GM23338 (cell line): ENCODE data around the gene METTL26. TPM values are rescaled to one million over a fixed set of nuclear protein-coding genes. Genes with fewer than 3 reads are reported as not detected.

Source experiments
- ATAC-seq: fragments of 200-7000 bp; cut with Tn5 transposase; 3 replicates; pipeline ENCODE4 v1.9.1; 2020
- DNase-seq: peaks from one replicate; pipeline ENCODE4 v3.0.0-alpha.2; 2015; ENCODE audit warnings: low spot score
- H2AFZ ChIP-seq: fragments of 200-600 bp; sonication (generic); 2 replicates; pipeline ENCODE4 v1.8.0; 2016; ENCODE audit warnings: antibody characterized with exemption, mild to moderate bottlenecking, moderate library complexity
- H3F3A ChIP-seq: fragments of 200-600 bp; sonication (generic); replicated peaks from 2 replicates; pipeline ENCODE4 v1.8.0; 2017; ENCODE audit warnings: antibody characterized with exemption, mixed run types, low read depth
- H3K27ac ChIP-seq: fragments of 200-600 bp; sonication (generic); 2 replicates; pipeline ENCODE4 v1.6.1; 2016; ENCODE audit warnings: low read depth
- H3K27me3 ChIP-seq: fragments of 200-600 bp; sonication (generic); 2 replicates; pipeline ENCODE4 v1.8.0; 2016; ENCODE audit warnings: mild to moderate bottlenecking, mixed run types, moderate library complexity; ENCODE audit not compliant: insufficient read depth
- H3K36me3 ChIP-seq: fragments of 200-600 bp; sonication (generic); 2 replicates; pipeline ENCODE4 v1.8.0; 2016; ENCODE audit warnings: mild to moderate bottlenecking; ENCODE audit not compliant: insufficient read depth
- H3K4me1 ChIP-seq: fragments of 200-600 bp; sonication (generic); 2 replicates; pipeline ENCODE4 v1.8.0; 2016; ENCODE audit warnings: mild to moderate bottlenecking, moderate library complexity; ENCODE audit not compliant: insufficient read depth
- H3K4me2 ChIP-seq: fragments of 200-600 bp; sonication (generic); 2 replicates; pipeline ENCODE4 v1.7.1; 2017; ENCODE audit warnings: mixed run types
- H3K4me3 ChIP-seq: fragments of 200-600 bp; sonication (generic); 2 replicates; pipeline ENCODE4 v1.6.1; 2016; ENCODE audit warnings: mixed run types
- H3K79me2 ChIP-seq: fragments of 200-600 bp; sonication (generic); replicated peaks from 2 replicates; pipeline ENCODE4 v1.8.0; 2017; ENCODE audit warnings: mild to moderate bottlenecking; ENCODE audit not compliant: insufficient read depth
- H3K9me2 ChIP-seq: fragments of 200-600 bp; sonication (generic); 2 replicates; pipeline ENCODE4 v1.8.0; 2017; ENCODE audit not compliant: insufficient read depth
- H4K20me1 ChIP-seq: fragments of 200-600 bp; sonication (generic); replicated peaks from 2 replicates; pipeline ENCODE4 v1.8.0; 2017; ENCODE audit warnings: mild to moderate bottlenecking; ENCODE audit not compliant: insufficient read depth
- H3K27ac Mint-ChIP-seq: 2 replicates; pipeline ENCODE4 v1.8.0; 2020; ENCODE audit warnings: inconsistent platforms, mild to moderate bottlenecking, moderate library complexity, mixed read lengths
- H3K27me3 Mint-ChIP-seq: 3 replicates; pipeline ENCODE4 v1.8.0; 2022; ENCODE audit warnings: low read depth, mild to moderate bottlenecking, moderate library complexity, mixed read lengths, inconsistent platforms; ENCODE audit not compliant: insufficient read depth, poor library complexity
- H3K36me3 Mint-ChIP-seq: 3 replicates; pipeline ENCODE4 v1.8.0; 2021; ENCODE audit warnings: low read depth, mild to moderate bottlenecking, inconsistent platforms, moderate library complexity, mixed read lengths
- H3K4me1 Mint-ChIP-seq: 3 replicates; pipeline ENCODE4 v1.8.0; 2020; ENCODE audit warnings: mild to moderate bottlenecking, inconsistent platforms, mixed read lengths
- H3K4me3 Mint-ChIP-seq: 3 replicates; pipeline ENCODE4 v1.8.0; 2021; ENCODE audit warnings: moderate library complexity, mild to moderate bottlenecking, inconsistent platforms, mixed read lengths
- H3K9me3 Mint-ChIP-seq: 3 replicates; pipeline ENCODE4 v1.8.0; 2020; ENCODE audit warnings: moderate library complexity, mild to moderate bottlenecking, inconsistent platforms, mixed read lengths
- EZH2 ChIP-seq: fragments of 200-600 bp; sonication (generic); IDR thresholded peaks from one replicate; pipeline ENCODE4 v1.8.0; 2017; ENCODE audit warnings: antibody characterized with exemption, mild to moderate bottlenecking, low read depth; ENCODE audit not compliant: unreplicated experiment
- EZH2phosphoT487 ChIP-seq: fragments of 200-600 bp; sonication (generic); IDR thresholded peaks from one replicate; pipeline ENCODE4 v1.8.1; 2018; ENCODE audit warnings: antibody characterized with exemption; ENCODE audit not compliant: unreplicated experiment
- POLR2AphosphoS5 ChIP-seq: IDR thresholded peaks from 2 replicates; pipeline ENCODE4 v1.6.1; 2016; ENCODE audit warnings: antibody characterized with exemption, low read depth
- ZNF114 ChIP-seq: fragments of 250-450 bp; sonication (Bioruptor Pico); IDR thresholded peaks from 2 replicates; pipeline ENCODE4 v1.5.0; 2020; ENCODE audit warnings: mild to moderate bottlenecking, moderate library complexity
- polyA plus RNA-seq: library from polyadenylated mRNA; unstranded; fragments of >200 nt; fragmentation: Nextera tagmentation; extraction: Ambion mirVana; gene quantifications from 2 replicates; pipeline ENCODE4 v1.2.1, GENCODE V29; 2016
- total RNA-seq: library from RNA; depleted of rRNA; stranded (reverse); fragments of >200 nt; shearing (Covaris generic); gene quantifications from 2 replicates; pipeline ENCODE4 v1.2.3, GENCODE V29; 2014
- TF ChIP-seq, protein P1 (sequence below), 2 experiments: fragments of 200-600 bp in 1 of 2; sonication (generic) in 1 of 2; conservative IDR thresholded peaks; 2 replicates each; pipeline versions ENCODE4 v1.5.1 to v1.6.1; 2016 to 2017; ENCODE audit warnings: antibody characterized with exemption in 2 of 2, low read depth in 2 of 2, mild to moderate bottlenecking in 2 of 2, moderate library complexity in 1 of 2
- TF ChIP-seq, protein P2 (sequence below): IDR thresholded peaks from 2 replicates; pipeline ENCODE4 v1.6.1; 2016; ENCODE audit warnings: antibody characterized with exemption
- TF ChIP-seq, protein P3 (sequence below): IDR thresholded peaks from one replicate; pipeline ENCODE4 v1.6.1; 2018; ENCODE audit warnings: antibody characterized with exemption; ENCODE audit not compliant: unreplicated experiment

METTL26 gene
- total and polyA plus RNA-seq, 2 experiments from 2014 or later = 153 to 223 TPM

DNA sequence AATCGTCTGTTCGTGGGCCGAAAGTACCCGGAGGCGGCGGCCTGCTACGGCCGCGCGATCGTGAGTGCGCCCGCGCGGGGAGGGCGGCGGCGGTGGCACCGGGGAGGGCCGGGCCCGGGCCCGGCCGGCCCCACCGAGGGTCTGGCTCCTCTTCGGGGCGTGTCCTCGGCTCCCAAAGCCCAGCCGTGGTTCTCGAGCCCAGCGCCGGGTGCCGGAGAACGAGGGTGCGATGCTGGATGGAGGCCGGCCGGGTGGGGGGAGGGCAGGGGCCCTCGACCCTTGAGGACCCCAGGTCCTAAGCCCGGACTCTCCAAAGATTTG is 44.5 kb upstream of the METTL26 start (continued):
- TF ChIP-seq EZH2phosphoT487 (no peak), EZH2 (no peak), ZNF114 (no peak)
- TF ChIP-seq, protein P1, sequence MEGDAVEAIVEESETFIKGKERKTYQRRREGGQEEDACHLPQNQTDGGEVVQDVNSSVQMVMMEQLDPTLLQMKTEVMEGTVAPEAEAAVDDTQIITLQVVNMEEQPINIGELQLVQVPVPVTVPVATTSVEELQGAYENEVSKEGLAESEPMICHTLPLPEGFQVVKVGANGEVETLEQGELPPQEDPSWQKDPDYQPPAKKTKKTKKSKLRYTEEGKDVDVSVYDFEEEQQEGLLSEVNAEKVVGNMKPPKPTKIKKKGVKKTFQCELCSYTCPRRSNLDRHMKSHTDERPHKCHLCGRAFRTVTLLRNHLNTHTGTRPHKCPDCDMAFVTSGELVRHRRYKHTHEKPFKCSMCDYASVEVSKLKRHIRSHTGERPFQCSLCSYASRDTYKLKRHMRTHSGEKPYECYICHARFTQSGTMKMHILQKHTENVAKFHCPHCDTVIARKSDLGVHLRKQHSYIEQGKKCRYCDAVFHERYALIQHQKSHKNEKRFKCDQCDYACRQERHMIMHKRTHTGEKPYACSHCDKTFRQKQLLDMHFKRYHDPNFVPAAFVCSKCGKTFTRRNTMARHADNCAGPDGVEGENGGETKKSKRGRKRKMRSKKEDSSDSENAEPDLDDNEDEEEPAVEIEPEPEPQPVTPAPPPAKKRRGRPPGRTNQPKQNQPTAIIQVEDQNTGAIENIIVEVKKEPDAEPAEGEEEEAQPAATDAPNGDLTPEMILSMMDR (conservative IDR thresholded peaks at IDR 0.05; ENCODE audit: low read depth in 2 of 2) = no peak
- TF ChIP-seq, protein P2, sequence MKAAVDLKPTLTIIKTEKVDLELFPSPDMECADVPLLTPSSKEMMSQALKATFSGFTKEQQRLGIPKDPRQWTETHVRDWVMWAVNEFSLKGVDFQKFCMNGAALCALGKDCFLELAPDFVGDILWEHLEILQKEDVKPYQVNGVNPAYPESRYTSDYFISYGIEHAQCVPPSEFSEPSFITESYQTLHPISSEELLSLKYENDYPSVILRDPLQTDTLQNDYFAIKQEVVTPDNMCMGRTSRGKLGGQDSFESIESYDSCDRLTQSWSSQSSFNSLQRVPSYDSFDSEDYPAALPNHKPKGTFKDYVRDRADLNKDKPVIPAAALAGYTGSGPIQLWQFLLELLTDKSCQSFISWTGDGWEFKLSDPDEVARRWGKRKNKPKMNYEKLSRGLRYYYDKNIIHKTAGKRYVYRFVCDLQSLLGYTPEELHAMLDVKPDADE = no peak
- TF ChIP-seq, protein P3, sequence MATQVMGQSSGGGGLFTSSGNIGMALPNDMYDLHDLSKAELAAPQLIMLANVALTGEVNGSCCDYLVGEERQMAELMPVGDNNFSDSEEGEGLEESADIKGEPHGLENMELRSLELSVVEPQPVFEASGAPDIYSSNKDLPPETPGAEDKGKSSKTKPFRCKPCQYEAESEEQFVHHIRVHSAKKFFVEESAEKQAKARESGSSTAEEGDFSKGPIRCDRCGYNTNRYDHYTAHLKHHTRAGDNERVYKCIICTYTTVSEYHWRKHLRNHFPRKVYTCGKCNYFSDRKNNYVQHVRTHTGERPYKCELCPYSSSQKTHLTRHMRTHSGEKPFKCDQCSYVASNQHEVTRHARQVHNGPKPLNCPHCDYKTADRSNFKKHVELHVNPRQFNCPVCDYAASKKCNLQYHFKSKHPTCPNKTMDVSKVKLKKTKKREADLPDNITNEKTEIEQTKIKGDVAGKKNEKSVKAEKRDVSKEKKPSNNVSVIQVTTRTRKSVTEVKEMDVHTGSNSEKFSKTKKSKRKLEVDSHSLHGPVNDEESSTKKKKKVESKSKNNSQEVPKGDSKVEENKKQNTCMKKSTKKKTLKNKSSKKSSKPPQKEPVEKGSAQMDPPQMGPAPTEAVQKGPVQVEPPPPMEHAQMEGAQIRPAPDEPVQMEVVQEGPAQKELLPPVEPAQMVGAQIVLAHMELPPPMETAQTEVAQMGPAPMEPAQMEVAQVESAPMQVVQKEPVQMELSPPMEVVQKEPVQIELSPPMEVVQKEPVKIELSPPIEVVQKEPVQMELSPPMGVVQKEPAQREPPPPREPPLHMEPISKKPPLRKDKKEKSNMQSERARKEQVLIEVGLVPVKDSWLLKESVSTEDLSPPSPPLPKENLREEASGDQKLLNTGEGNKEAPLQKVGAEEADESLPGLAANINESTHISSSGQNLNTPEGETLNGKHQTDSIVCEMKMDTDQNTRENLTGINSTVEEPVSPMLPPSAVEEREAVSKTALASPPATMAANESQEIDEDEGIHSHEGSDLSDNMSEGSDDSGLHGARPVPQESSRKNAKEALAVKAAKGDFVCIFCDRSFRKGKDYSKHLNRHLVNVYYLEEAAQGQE = no peak

DNA sequence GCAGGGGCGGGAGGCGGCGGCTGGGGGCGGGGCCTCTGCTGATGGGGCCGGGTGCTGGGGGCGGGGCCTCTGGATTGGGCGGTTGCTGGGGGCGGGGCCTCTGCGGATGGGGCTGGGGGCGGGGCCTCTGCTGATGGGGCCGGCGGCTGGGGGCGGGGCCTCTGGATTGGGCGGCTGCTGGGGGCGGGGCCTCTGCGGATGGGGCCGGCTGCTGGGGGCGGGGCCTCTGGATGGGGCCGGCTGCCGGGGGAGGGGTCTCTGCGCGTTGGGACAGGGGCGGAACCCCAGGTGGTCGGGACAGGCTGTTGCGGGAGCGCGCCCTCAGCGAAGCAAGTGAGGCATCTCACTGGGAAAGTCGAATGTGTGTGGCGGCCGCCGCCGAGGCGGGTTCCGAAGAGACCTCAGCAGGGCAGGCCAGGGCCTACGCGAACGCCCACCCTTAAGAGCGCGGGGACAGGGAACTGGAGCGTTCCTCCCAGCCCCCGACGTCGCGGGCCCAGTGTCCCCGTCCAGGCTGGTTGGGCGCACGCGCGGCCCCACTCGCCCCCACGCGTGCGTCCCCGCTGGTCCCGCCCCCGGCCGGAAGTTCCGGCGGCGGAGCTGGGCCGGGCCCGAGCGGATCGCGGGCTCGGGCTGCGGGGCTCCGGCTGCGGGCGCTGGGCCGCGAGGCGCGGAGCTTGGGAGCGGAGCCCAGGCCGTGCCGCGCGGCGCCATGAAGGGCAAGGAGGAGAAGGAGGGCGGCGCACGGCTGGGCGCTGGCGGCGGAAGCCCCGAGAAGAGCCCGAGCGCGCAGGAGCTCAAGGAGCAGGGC is 43.9 kb upstream of the METTL26 start, which contains the start of gene STUB1:
TSS of gene STUB1 (plus strand) at position 597 of the 811 bp plus-strand sequence. CDS start at position 713, 116 bp downstream.
- H3K79me2 ChIP-seq = peaks cover 9% of the 10 kb centered on the region; the same call in 1 of the 2 replicates
- H3K36me3 ChIP-seq = no peaks in the 10 kb centered on the region; the same call in 1 of the 2 replicates
- ATAC-seq (peak; percentile 5), DNase-seq (peak; percentile 95)
- H3K4me2 ChIP-seq = peak within 1 kb of the TSS; percentile 86
- H3F3A ChIP-seq = peaks cover 27% of the 10 kb centered on the region
- no peaks in the 10 kb centered on the region for H3K9me2 ChIP-seq
- no peaks in the 10 kb centered on the region; the same call in 1 of the 3 replicates for H3K9me3 Mint-ChIP-seq
- peaks cover 28% of the 10 kb centered on the region for H3K4me1 Mint-ChIP-seq
- H3K27ac Mint-ChIP-seq = peak within 1 kb of the TSS; percentile 59
- TF ChIP-seq POLR2AphosphoS5 = peak; percentile 77
- no peak for TF ChIP-seq ZNF114
- H4K20me1 ChIP-seq = peaks cover 14% of the 10 kb centered on the region; the same call in 1 of the 2 replicates
- H3K4me3 Mint-ChIP-seq = peak within 1 kb of the TSS; percentile 84
- peaks cover 24% of the 10 kb centered on the region for H3K36me3 Mint-ChIP-seq
- H3K27me3 Mint-ChIP-seq = peaks cover 27% of the 10 kb centered on the region
- H3K4me3 ChIP-seq = peak within 1 kb of the TSS; percentile 71
- H3K27ac ChIP-seq = no peak within 1 kb of the TSS
- no peaks in the 10 kb centered on the region for H3K27me3 ChIP-seq
- 0 out of 2 replicates have a peak within 1 kb of the TSS, but pooled peaks have one; percentile 59 for H2AFZ ChIP-seq
- peaks cover 16% of the 10 kb centered on the region; the same call in 1 of the 2 replicates for H3K4me1 ChIP-seq
